Heart left ventricle (tissue), 16 donors: ENCODE data around the gene PSMC4. TPM values are rescaled to one million over a fixed set of nuclear protein-coding genes. Genes with fewer than 3 reads are reported as not detected.

Source experiments
- ATAC-seq, 4 donors: fragments of 200-7000 bp; cut with Tn5 transposase; one replicate each; pipeline ENCODE4 v1.9.1; 2020 to 2022; ENCODE audit warnings: moderate library complexity in 4 of 4, mild to moderate bottlenecking in 3 of 4, moderate number of reproducible peaks in 1 of 4
- DNase-seq, 5 donors: peaks; one replicate each; pipeline ENCODE4 v3.0.0-alpha.2; 2020
- H3K27ac ChIP-seq, 12 donors: fragments of 200-600 bp; sonication (generic) in 4 of 12; one replicate each; pipeline versions ENCODE4 v1.5.0 to v1.8.0; 2016 to 2022; ENCODE audit warnings: mild to moderate bottlenecking in 2 of 12
- H3K27me3 ChIP-seq, 9 donors: fragments of 200-600 bp; sonication (generic) in 2 of 9; one replicate each; pipeline versions ENCODE4 v1.5.1 to v1.8.0; 2016 to 2022; ENCODE audit warnings: mild to moderate bottlenecking in 3 of 9
- H3K36me3 ChIP-seq, 9 donors: fragments of 200-600 bp; sonication (generic) in 2 of 9; one replicate each; pipeline versions ENCODE4 v1.5.0 to v1.8.0; 2018 to 2022; ENCODE audit warnings: mild to moderate bottlenecking in 2 of 9
- H3K4me1 ChIP-seq, 12 donors: fragments of 200-600 bp; sonication (generic) in 4 of 12; one replicate each; pipeline versions ENCODE4 v1.5.0 to v1.8.0; 2016 to 2022; ENCODE audit warnings: mild to moderate bottlenecking in 3 of 12
- H3K4me3 ChIP-seq, 12 donors: fragments of 200-600 bp; sonication (generic) in 4 of 12; one replicate each; pipeline versions ENCODE4 v1.5.0 to v1.8.0; 2017 to 2022; ENCODE audit warnings: mild to moderate bottlenecking in 9 of 12, moderate library complexity in 4 of 12
- H3K9me3 ChIP-seq, 12 donors: fragments of 200-600 bp; sonication (generic) in 4 of 12; one replicate each; pipeline versions ENCODE4 v1.5.0 to v1.8.0; 2016 to 2022; ENCODE audit warnings: mild to moderate bottlenecking in 1 of 12
- POLR2A ChIP-seq, 2 donors: fragments of 450-650 bp; IDR thresholded peaks; one replicate each; pipeline ENCODE4 v1.6.1; 2017; ENCODE audit warnings: antibody characterized with exemption in 2 of 2, mild to moderate bottlenecking in 2 of 2, moderate library complexity in 2 of 2
- WGBS, 4 donors: extraction: QIAGEN DNeasy Blood & Tissue Kit in 2 of 4; methylation state at CpG; one replicate each; pipeline versions ENCODE4 v1.1.5 to v1.1.7; 2013 to 2018; 5-methylcytosine and 5-hydroxymethylcytosine counted together
- intact Hi-C, 10 donors: fragments of 100-400 bp; cut with DNase I; formaldehyde crosslinking; loops; one replicate each; pipeline versions ENCODE4 v1.11.1 to v1.14.2; 2022
- polyA plus RNA-seq, 2 donors: library from polyadenylated mRNA; stranded (reverse); fragments of 200-250 nt; gene quantifications; one replicate each; pipeline ENCODE4 v1.2.3, GENCODE V29; 2013
- total RNA-seq, 9 donors: library from RNA; depleted of rRNA in 2 of 9; stranded (reverse); fragments of >200 nt in 2 of 9; fragmentation: NEBNext Ultra II Directional in 3 of 9; extraction: Animal tissue kit (Norgen Biotek cat#: 25700) in 3 of 9; gene quantifications; one replicate each; pipeline versions ENCODE4 v1.1.0 to v1.2.4, GENCODE V29; 2016 to 2023
- TF ChIP-seq, protein P1 (sequence below), 12 donors: fragments of 200-600 bp; sonication (generic) in 4 of 12; IDR thresholded peaks; one replicate each; pipeline versions ENCODE4 v1.5.0 to v1.8.0; 2018 to 2022; ENCODE audit warnings: antibody characterized with exemption in 12 of 12, mild to moderate bottlenecking in 5 of 12
- donor health status: ischemic (EF 13 %, LVEDD 7.1; RV severe dilation, severe dysfunction).
- donor health status: healthy with polysubstance abuse.
- donor health status: DM: no; HTN: yes; CAD: no.
- donor health status: DM: no; HTN: no; CAD: no.
- donor health status: ischemic (EF 25% LVEDD 6.9; RV normal size, moderate dysfunction).
- donor health status: ischemic (EF 25% LVEDD 5.7; RV mildly dilated, moderate dysfunction).
- donor health status: healthy.
- donor health status: DM: yes; HTN: yes; CAD: no.
- donor health status: ischemic (EF 35%, LVEDD 5.7; RV mildly dilated, moderate dysfunction).
- donor health status: nonischemic (EF 11% LVEDD 7.7; RV severe dilation, severe dysfunction).
- donor health status: DM: yes; HTN: yes; CAD: no.
- donor health status: PGD.
- donor health status: ischemic (EF 29% LVEDD 5.4; RV normal size, mild dysfunction).
- donor health status: nonischemic (EF 23%, LVEDD 6.1; RV moderate dilation, normal function).

Gene PSMC4
- total and polyA plus RNA-seq, 11 donors = 58.5 to 120 (median 78.6) TPM

- Histone ChIP-seq H3K27ac (no peak overlapping the region), H3K4me1 (peaks cover 0 to 16% (median 8%) of the 10 kb centered on the region in 12 donors), H3K9me3 (peaks cover 0 to 55% (median 31%) of the 10 kb centered on the region in 12 donors), H3K36me3 (peaks cover 10 to 86% (median 70%) of the 10 kb centered on the region in 9 donors), H3K4me3 (no peak overlapping the region), H3K27me3 (no peaks in the 10 kb centered on the region)
- no peak for DNase-seq
- ATAC-seq = no peak
- no peak for TF ChIP-seq POLR2A (IDR thresholded peaks at IDR 0.05)
- TF ChIP-seq, protein P1, sequence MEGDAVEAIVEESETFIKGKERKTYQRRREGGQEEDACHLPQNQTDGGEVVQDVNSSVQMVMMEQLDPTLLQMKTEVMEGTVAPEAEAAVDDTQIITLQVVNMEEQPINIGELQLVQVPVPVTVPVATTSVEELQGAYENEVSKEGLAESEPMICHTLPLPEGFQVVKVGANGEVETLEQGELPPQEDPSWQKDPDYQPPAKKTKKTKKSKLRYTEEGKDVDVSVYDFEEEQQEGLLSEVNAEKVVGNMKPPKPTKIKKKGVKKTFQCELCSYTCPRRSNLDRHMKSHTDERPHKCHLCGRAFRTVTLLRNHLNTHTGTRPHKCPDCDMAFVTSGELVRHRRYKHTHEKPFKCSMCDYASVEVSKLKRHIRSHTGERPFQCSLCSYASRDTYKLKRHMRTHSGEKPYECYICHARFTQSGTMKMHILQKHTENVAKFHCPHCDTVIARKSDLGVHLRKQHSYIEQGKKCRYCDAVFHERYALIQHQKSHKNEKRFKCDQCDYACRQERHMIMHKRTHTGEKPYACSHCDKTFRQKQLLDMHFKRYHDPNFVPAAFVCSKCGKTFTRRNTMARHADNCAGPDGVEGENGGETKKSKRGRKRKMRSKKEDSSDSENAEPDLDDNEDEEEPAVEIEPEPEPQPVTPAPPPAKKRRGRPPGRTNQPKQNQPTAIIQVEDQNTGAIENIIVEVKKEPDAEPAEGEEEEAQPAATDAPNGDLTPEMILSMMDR (IDR thresholded peaks at IDR 0.05) = no peak
- intact Hi-C loops = loop anchor here in 2 of 10 donors (10.0 kb wide), 1 partner anchor 45 kb away; the partner anchor contains the start of gene ZNF780B (in 2 of the 2)
Measured at GRCh38 chr19:40009674-40010073, 38.7 kb downstream of the PSMC4 start.

GRCh38 chr19:40013991-40014390 lies 43.0 kb downstream of the PSMC4 start:
- DNase-seq (no peak), ATAC-seq (no peak)
- Histone ChIP-seq H3K4me1 (no peaks in the 10 kb centered on the region), H3K27me3 (no peaks in the 10 kb centered on the region), H3K4me3 (no peak overlapping the region), H3K36me3 (peaks cover 10 to 67% (median 50%) of the 10 kb centered on the region in 9 donors), H3K9me3 (peaks cover 0 to 98% (median 66%) of the 10 kb centered on the region in 12 donors), H3K27ac (no peak overlapping the region)
- TF ChIP-seq POLR2A (IDR thresholded peaks at IDR 0.05) = no peak
- TF ChIP-seq, protein P1 (IDR thresholded peaks at IDR 0.05) = no peak
- intact Hi-C loops = no loop called here
- WGBS, 4 donors = 94 to 97% (median 96%) methylated on average over 4 of the region's 4 CpGs

DNA sequence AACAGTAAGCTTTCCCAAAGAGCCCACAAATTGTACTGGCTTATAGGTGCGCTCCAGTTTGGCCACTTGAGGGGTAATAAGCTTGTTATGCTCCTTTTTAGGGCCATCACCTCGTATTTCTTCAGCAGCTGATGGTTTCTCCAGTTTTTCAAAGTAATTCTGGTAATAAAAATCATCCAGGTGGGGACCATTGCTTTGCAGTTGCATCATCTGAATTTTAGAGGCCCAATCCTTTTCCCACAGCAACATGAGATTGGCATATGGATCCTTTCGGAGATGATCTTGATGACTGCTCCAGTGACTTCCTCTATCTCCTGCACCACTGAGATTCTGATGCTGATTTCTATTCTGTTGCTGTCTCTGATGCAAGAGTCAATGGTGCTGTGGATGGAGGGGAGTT lies 53.0 kb downstream of the PSMC4 start:
- WGBS, 4 donors = 85 to 89% (median 87%) methylated on average over 3 of the region's 3 CpGs
- Histone ChIP-seq H3K4me3 (no peak overlapping the region), H3K4me1 (no peaks in the 10 kb centered on the region), H3K27me3 (no peaks in the 10 kb centered on the region), H3K9me3 (peaks cover 0 to 100% (median 71%) of the 10 kb centered on the region in 12 donors), H3K36me3 (no peaks in the 10 kb centered on the region), H3K27ac (no peak overlapping the region)
- TF ChIP-seq, protein P1 (IDR thresholded peaks at IDR 0.05) = no peak
- TF ChIP-seq POLR2A (IDR thresholded peaks at IDR 0.05) = no peak
- ATAC-seq (no peak), DNase-seq (no peak)
- intact Hi-C loops = no loop called here

- Histone ChIP-seq H3K27me3 (no peaks in the 10 kb centered on the region), H3K4me3 (no peak overlapping the region), H3K4me1 (no peaks in the 10 kb centered on the region), H3K9me3 (peaks cover 0 to 100% (median 77%) of the 10 kb centered on the region in 12 donors), H3K27ac (no peak overlapping the region), H3K36me3 (no peaks in the 10 kb centered on the region)
- TF ChIP-seq, protein P1 (IDR thresholded peaks at IDR 0.05) = no peak
- TF ChIP-seq POLR2A (IDR thresholded peaks at IDR 0.05) = no peak
- intact Hi-C loops = no loop called here
- WGBS, 4 donors = 82 to 97% (median 95%) methylated on average over 4 of the region's 4 CpGs
- DNase-seq = no peak
- ATAC-seq = no peak
Measured at GRCh38 chr19:40025938-40026596, 55.1 kb downstream of the PSMC4 start.
